ENCODE data around the gene CCNL2.
A peak's percentile ranks its signal among the peaks of the same experiment; 100 is the strongest.
"Not testable (repeated sequence)": the region's sequence is repeated elsewhere in the genome, so short reads cannot be mapped to it uniquely, and the experiment has no call there.

The CCNL2 gene

GRCh38 chr1:1402072-1402900, 3.2 kb upstream of the CCNL2 start:
- in situ Hi-C loops (cut with MboI; ENCODE audit: low pct_unique_long_range_greater_than_20kb, low sequenced_read_pairs): no loop called here
- DNase-seq: peak; percentile 75

- no peak for DNase-seq
- in situ Hi-C loops (cut with MboI; ENCODE audit: low pct_unique_long_range_greater_than_20kb, low sequenced_read_pairs): no loop called here
These were observed 2.4 kb upstream of the CCNL2 start for GRCh38 chr1:1401457-1402010.

- no peak for DNase-seq
- in situ Hi-C loops (cut with MboI; ENCODE audit: low pct_unique_long_range_greater_than_20kb, low sequenced_read_pairs): no loop called here
These were observed 1.7 kb upstream of the CCNL2 start for GRCh38 chr1:1400576-1401456.

- in situ Hi-C loops (cut with MboI; ENCODE audit: low pct_unique_long_range_greater_than_20kb, low sequenced_read_pairs): no loop called here
- DNase-seq: peak; percentile 27
These were observed 889 bp upstream of the CCNL2 start for GRCh38 chr1:1399872-1400575.

- in situ Hi-C loops (cut with MboI; ENCODE audit: low pct_unique_long_range_greater_than_20kb, low sequenced_read_pairs): no loop called here
- no peak for DNase-seq
These were observed 403 bp downstream of the CCNL2 start for GRCh38 chr1:1398677-1399186.

GRCh38 chr1:1397839-1398523, 1.2 kb downstream of the CCNL2 start:
- DNase-seq: peak; percentile 59

GRCh38 chr1:1395166-1395565, 4.0 kb downstream of the CCNL2 start:
- in situ Hi-C loops (cut with MboI; ENCODE audit: low pct_unique_long_range_greater_than_20kb, low sequenced_read_pairs): no loop called here
- DNase-seq: no peak

More at GRCh38 chr1:1397839-1398523, 1.2 kb downstream of the CCNL2 start:
- in situ Hi-C loops (cut with MboI; ENCODE audit: low pct_unique_long_range_greater_than_20kb, low sequenced_read_pairs): no loop called here

GRCh38 chr1:1394116-1394515, 5.0 kb downstream of the CCNL2 start:
- no peak for DNase-seq
- in situ Hi-C loops (cut with MboI; ENCODE audit: low pct_unique_long_range_greater_than_20kb, low sequenced_read_pairs): no loop called here

- in situ Hi-C loops (cut with MboI; ENCODE audit: low pct_unique_long_range_greater_than_20kb, low sequenced_read_pairs): no loop called here
- no peak for DNase-seq
These were observed 5.7 kb downstream of the CCNL2 start for GRCh38 chr1:1393428-1393827.

GRCh38 chr1:1393014-1393413, 6.1 kb downstream of the CCNL2 start:
- in situ Hi-C loops (cut with MboI; ENCODE audit: low pct_unique_long_range_greater_than_20kb, low sequenced_read_pairs): no loop called here

GRCh38 chr1:1391225-1391624, 7.9 kb downstream of the CCNL2 start:
- DNase-seq: no peak
- in situ Hi-C loops (cut with MboI; ENCODE audit: low pct_unique_long_range_greater_than_20kb, low sequenced_read_pairs): no loop called here

More at GRCh38 chr1:1393014-1393413, 6.1 kb downstream of the CCNL2 start:
- DNase-seq: no peak

- in situ Hi-C loops (cut with MboI; ENCODE audit: low pct_unique_long_range_greater_than_20kb, low sequenced_read_pairs): no loop called here
- DNase-seq: no peak
These were observed 8.5 kb downstream of the CCNL2 start for GRCh38 chr1:1390675-1391074.

- no peak for DNase-seq
- in situ Hi-C loops (cut with MboI; ENCODE audit: low pct_unique_long_range_greater_than_20kb, low sequenced_read_pairs): no loop called here
These were observed 11.1 kb downstream of the CCNL2 start for GRCh38 chr1:1388078-1388472.

- DNase-seq: no peak
- in situ Hi-C loops (cut with MboI; ENCODE audit: low pct_unique_long_range_greater_than_20kb, low sequenced_read_pairs): no loop called here
These were observed 11.7 kb downstream of the CCNL2 start for GRCh38 chr1:1387098-1388077.

GRCh38 chr1:1385931-1386330, 13.2 kb downstream of the CCNL2 start:
- no peak for DNase-seq
- in situ Hi-C loops (cut with MboI; ENCODE audit: low pct_unique_long_range_greater_than_20kb, low sequenced_read_pairs): no loop called here

- in situ Hi-C loops (cut with MboI; ENCODE audit: low pct_unique_long_range_greater_than_20kb, low sequenced_read_pairs); DNase-seq: not testable (repeated sequence)
These were observed 13.8 kb downstream of the CCNL2 start for GRCh38 chr1:1385339-1385738.

GRCh38 chr1:1381294-1381693, 17.8 kb downstream of the CCNL2 start:
- DNase-seq: no peak
- in situ Hi-C loops (cut with MboI; ENCODE audit: low pct_unique_long_range_greater_than_20kb, low sequenced_read_pairs): no loop called here
